GM23248 (cell line): ENCODE results near the gene EXD3. TPM values are rescaled to one million over a fixed set of nuclear protein-coding genes. Genes with fewer than 3 reads are reported as not detected.

ENCODE experiments used
- DNase-seq: peaks from one replicate; pipeline ENCODE4 v3.0.0-alpha.2; 2015
- H2AFZ ChIP-seq: fragments of 200-600 bp; sonication (generic); 2 replicates; pipeline ENCODE4 v1.6.1; 2016; ENCODE audit warnings: antibody characterized with exemption
- H3F3A ChIP-seq: fragments of 200-600 bp; sonication (generic); 2 replicates; pipeline ENCODE4 v1.6.1; 2016; ENCODE audit warnings: mild to moderate bottlenecking, antibody characterized with exemption, mixed run types; ENCODE audit not compliant: insufficient read depth
- H3K27ac ChIP-seq: fragments of 200-600 bp; sonication (generic); 2 replicates; pipeline ENCODE4 v1.5.1; 2016; ENCODE audit warnings: mild to moderate bottlenecking
- H3K27me3 ChIP-seq: fragments of 200-600 bp; sonication (generic); replicated peaks from 2 replicates; pipeline ENCODE4 v1.6.1; 2016; ENCODE audit warnings: mild to moderate bottlenecking; ENCODE audit not compliant: insufficient read depth
- H3K36me3 ChIP-seq: fragments of 200-600 bp; sonication (generic); 2 replicates; pipeline ENCODE4 v1.6.1; 2016; ENCODE audit warnings: low read depth, mild to moderate bottlenecking
- H3K4me1 ChIP-seq: fragments of 200-600 bp; sonication (generic); 2 replicates; pipeline ENCODE4 v1.6.1; 2016; ENCODE audit warnings: mild to moderate bottlenecking; ENCODE audit not compliant: insufficient read depth
- H3K4me2 ChIP-seq: fragments of 200-600 bp; sonication (generic); one replicate; pipeline ENCODE4 v1.6.1; 2016; ENCODE audit warnings: mild to moderate bottlenecking; ENCODE audit not compliant: unreplicated experiment
- H3K4me3 ChIP-seq: fragments of 200-600 bp; sonication (generic); 2 replicates; pipeline ENCODE4 v1.5.1; 2016; ENCODE audit warnings: mild to moderate bottlenecking
- H3K79me2 ChIP-seq: fragments of 200-600 bp; sonication (generic); 2 replicates; pipeline ENCODE4 v1.6.1; 2016; ENCODE audit warnings: mild to moderate bottlenecking; ENCODE audit not compliant: insufficient read depth
- H3K9ac ChIP-seq: fragments of 200-600 bp; sonication (generic); 2 replicates; pipeline ENCODE4 v1.6.1; 2016; ENCODE audit warnings: mild to moderate bottlenecking
- H3K9me2 ChIP-seq: fragments of 200-600 bp; sonication (generic); 2 replicates; pipeline ENCODE4 v1.6.1; 2016; ENCODE audit warnings: mixed run types, mild to moderate bottlenecking, moderate library complexity; ENCODE audit not compliant: insufficient read depth
- H3K9me3 ChIP-seq: fragments of 200-600 bp; sonication (generic); one replicate; pipeline ENCODE4 v1.6.1; 2017; ENCODE audit warnings: low read depth
- H4K20me1 ChIP-seq: fragments of 200-600 bp; sonication (generic); 2 replicates; pipeline ENCODE4 v1.6.0; 2016; ENCODE audit not compliant: insufficient read depth
- EZH2 ChIP-seq: fragments of 200-600 bp; sonication (generic); IDR thresholded peaks from 2 replicates; pipeline ENCODE4 v1.6.1; 2018; ENCODE audit warnings: antibody characterized with exemption, mild to moderate bottlenecking; ENCODE audit not compliant: insufficient read depth, poor library complexity, severe bottlenecking
- EZH2phosphoT487 ChIP-seq: fragments of 200-600 bp; sonication (generic); IDR thresholded peaks from 2 replicates; pipeline ENCODE4 v1.6.1; 2018; ENCODE audit warnings: antibody characterized with exemption, moderate library complexity, mild to moderate bottlenecking, low read depth; ENCODE audit not compliant: insufficient read depth
- WGBS, 2 experiments: methylation state at CpG; one replicate each; pipeline ENCODE4 v1.1.6; 2015 to 2017; ENCODE audit warnings: low lambda C conversion rate in 2 of 2, low coverage in 1 of 2; ENCODE audit errors: missing lambda C conversion rate in 2 of 2; 5-methylcytosine and 5-hydroxymethylcytosine counted together
- in situ Hi-C: fragments of 300-500 bp; cut with MboI; formaldehyde crosslinking; loops from 2 replicates; pipeline ENCODE4 v1.15.0; 2020
- polyA plus RNA-seq: library from polyadenylated mRNA; unstranded; fragments of >200 nt; fragmentation: Nextera tagmentation; extraction: Ambion mirVana; gene quantifications from 2 replicates; pipeline ENCODE4 v1.2.1, GENCODE V29; 2016
- total RNA-seq: library from RNA; depleted of rRNA; stranded (reverse); fragments of >200 nt; shearing (Covaris generic); gene quantifications from 2 replicates; pipeline ENCODE4 v1.2.3, GENCODE V29; 2014

Gene EXD3
- total and polyA plus RNA-seq, 2 experiments from 2014 or later, result 10.1 to 11.6 TPM

DNA sequence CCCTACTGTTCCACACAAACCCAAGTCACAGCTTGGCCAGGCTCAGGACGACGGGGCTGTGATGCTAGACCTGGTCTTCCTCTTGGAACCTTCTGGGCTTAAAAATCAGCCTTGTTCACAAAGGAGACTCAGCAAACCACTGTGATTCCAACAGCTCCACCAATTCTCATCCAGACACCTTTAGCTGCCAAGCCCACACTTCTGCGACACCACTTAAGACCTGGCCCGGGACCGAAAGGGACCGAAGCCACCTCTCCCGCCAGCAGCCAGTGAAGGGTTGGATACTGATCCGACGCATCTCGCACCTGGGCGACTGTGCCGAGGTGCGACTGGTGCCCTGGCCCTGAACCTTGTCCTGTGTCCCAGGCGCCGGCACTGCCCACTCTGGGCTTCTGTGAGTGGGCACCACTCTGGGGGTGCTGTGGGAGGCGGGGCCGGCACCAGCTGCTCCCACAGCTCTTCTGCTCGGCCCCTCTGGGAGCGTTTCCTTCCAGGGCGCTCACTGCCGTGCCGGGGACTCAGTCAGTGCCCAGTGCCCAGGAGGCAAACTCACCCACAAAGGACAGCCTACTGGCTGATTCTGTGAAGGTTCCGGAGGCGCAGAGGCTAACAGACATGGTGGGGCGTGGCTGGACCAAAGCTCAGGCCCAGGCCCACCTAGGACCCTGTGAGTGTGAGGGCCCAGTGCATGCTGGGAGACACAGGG, 50.9 kb downstream of the EXD3 start:
- H3K79me2 ChIP-seq, result no peaks in the 10 kb centered on the region
- 76 to 86% methylated on average over 21 to 23 of the region's 25 CpGs for WGBS, 2 experiments
- no peaks in the 10 kb centered on the region for H3K9me3 ChIP-seq
- H3K27ac ChIP-seq, result no peak overlapping the region
- no peaks in the 10 kb centered on the region for H3K4me1 ChIP-seq
- no peak overlapping the region for H2AFZ ChIP-seq
- H3K4me3 ChIP-seq, result no peak overlapping the region
- no peaks in the 10 kb centered on the region for H3K27me3 ChIP-seq
- H3K36me3 ChIP-seq, result no peaks in the 10 kb centered on the region
- no peaks in the 10 kb centered on the region for H3F3A ChIP-seq
- no peak for DNase-seq
- H3K9me2 ChIP-seq, result no peaks in the 10 kb centered on the region
- in situ Hi-C loops, result no loop called here
- TF ChIP-seq EZH2phosphoT487 (no peak), EZH2 (no peak)
- H4K20me1 ChIP-seq, result no peaks in the 10 kb centered on the region
- no peak overlapping the region for H3K4me2 ChIP-seq
- H3K9ac ChIP-seq, result no peak overlapping the region

DNA sequence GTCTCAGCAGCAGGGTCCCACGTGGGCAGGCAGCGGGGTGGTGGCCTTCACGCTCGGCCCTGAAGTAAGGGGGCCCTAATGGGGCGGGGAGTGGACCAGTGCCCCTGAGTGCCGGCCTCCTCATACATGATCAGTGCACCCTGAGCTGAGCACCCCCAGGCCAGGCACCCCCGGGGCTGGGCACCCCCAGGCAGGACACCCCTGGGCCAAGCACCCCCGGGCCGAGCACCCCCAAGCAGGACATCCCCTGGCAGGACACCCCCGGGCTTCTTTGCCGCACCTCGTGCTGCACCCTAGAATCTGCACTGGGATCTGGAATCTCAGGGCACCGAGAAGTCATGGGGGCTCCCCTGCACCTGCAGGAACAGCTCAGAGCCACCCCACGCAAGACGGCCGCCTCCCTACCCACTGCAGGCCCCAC, 51.4 kb downstream of the EXD3 start:
- no peaks in the 10 kb centered on the region for H3K36me3 ChIP-seq
- no peaks in the 10 kb centered on the region for H3K79me2 ChIP-seq
- H3K4me1 ChIP-seq, result no peaks in the 10 kb centered on the region
- no peaks in the 10 kb centered on the region for H3K27me3 ChIP-seq
- DNase-seq, result no peak
- no peak overlapping the region for H2AFZ ChIP-seq
- H3K9me3 ChIP-seq, result no peaks in the 10 kb centered on the region
- TF ChIP-seq EZH2 (no peak), EZH2phosphoT487 (no peak)
- no peak overlapping the region for H3K4me3 ChIP-seq
- H3K9ac ChIP-seq, result no peak overlapping the region
- WGBS, 2 experiments, result 79 to 98% methylated on average over 5 to 15 of the region's 16 CpGs
- H3F3A ChIP-seq, result no peaks in the 10 kb centered on the region
- H3K4me2 ChIP-seq, result no peak overlapping the region
- H3K9me2 ChIP-seq, result no peaks in the 10 kb centered on the region
- no peak overlapping the region for H3K27ac ChIP-seq
- in situ Hi-C loops, result no loop called here
- H4K20me1 ChIP-seq, result no peaks in the 10 kb centered on the region

DNA sequence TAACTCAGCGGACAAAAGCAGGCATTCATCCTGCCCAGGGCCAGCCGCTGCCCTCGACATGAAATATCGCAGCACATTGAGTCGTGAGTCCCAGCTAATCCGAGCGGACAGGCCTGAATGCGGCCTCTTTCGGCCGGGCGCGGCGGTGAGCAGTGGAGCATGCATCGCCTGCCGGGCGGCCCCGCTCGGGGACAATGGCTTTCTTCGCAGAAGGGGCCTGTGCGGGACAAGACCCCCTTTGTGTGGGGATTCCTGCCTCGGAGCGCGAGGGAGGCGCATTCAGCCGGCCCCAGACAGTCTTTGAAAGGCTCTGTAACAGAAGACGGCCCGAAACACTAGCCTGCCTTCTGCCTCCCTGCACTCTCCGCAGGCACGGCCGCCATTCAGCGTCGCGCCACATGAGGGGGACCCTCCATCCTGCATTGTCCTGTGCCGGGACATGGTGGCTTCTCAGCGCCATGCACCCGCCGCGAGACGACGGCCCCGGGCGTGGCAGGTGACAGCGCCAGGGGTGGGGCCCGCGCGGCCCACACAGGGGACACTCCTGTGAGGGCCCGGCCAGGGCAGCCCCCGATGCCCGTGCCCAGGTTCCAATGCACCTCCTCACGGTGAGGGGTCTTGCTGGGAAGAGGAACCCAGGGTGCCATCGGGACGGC, 52.0 kb downstream of the EXD3 start:
- no peaks in the 10 kb centered on the region for H4K20me1 ChIP-seq
- no peaks in the 10 kb centered on the region for H3K9me2 ChIP-seq
- no peaks in the 10 kb centered on the region for H3K36me3 ChIP-seq
- no peaks in the 10 kb centered on the region for H3K27me3 ChIP-seq
- H3K4me2 ChIP-seq, result no peak overlapping the region
- H3K4me3 ChIP-seq, result no peak overlapping the region
- no peak overlapping the region for H2AFZ ChIP-seq
- no peak overlapping the region for H3K27ac ChIP-seq
- H3K4me1 ChIP-seq, result no peaks in the 10 kb centered on the region
- in situ Hi-C loops, result no loop called here
- no peak overlapping the region for H3K9ac ChIP-seq
- no peaks in the 10 kb centered on the region for H3K9me3 ChIP-seq
- no peaks in the 10 kb centered on the region for H3F3A ChIP-seq
- WGBS, 2 experiments, result 89 to 92% methylated on average over 42 to 50 of the region's 52 CpGs
- H3K79me2 ChIP-seq, result no peaks in the 10 kb centered on the region
- DNase-seq, result no peak
- TF ChIP-seq EZH2 (no peak), EZH2phosphoT487 (no peak)

DNA sequence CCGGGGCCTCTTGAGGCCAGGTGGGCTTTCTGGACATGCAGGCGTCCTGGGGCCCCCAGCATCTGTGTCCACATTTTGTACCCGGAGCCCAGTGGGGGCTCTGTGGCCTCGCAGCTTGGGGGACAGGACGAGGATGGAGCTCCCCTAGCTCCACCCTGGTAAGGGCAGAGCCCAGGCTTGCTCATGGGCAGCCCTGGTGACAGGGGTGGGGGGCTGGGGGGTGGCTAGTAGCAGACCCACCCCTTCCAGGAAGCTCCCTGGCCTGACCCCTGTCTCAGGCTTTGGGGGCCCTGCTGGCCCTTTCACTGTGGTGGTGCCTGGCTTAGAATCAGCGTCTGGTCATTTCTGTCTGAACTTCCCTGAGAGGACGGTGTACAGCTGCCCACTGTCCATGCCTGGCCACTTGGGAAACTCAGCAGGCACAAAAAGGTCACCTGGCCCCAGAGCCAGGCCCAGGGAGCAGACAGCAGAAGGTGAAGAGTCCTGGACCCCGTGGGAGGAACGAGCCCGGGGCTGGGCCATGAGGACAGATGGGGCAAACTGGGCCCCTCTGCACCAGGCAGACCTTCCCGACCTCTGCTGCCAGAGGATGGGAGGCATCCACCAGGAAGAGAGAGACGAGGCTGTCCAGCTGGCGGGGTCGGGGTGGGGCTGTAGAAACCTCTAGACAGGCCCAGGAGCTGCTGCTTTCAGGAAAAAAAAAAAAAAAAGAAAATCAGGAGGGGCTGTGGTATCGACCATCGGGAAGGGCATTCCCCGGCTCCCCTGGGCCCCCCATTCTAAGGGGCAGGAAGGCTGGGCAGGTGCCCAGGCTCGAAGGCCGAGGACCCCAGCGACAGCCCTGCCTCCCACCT, 52.8 kb downstream of the EXD3 start:
- H2AFZ ChIP-seq, result no peak overlapping the region
- no peaks in the 10 kb centered on the region for H3K27me3 ChIP-seq
- no peak for DNase-seq
- H3K4me1 ChIP-seq, result no peaks in the 10 kb centered on the region
- H3F3A ChIP-seq, result no peaks in the 10 kb centered on the region
- H3K9ac ChIP-seq, result no peak overlapping the region
- H3K4me2 ChIP-seq, result no peak overlapping the region
- no peaks in the 10 kb centered on the region for H3K79me2 ChIP-seq
- H3K9me2 ChIP-seq, result no peaks in the 10 kb centered on the region
- no peaks in the 10 kb centered on the region for H3K9me3 ChIP-seq
- no peak overlapping the region for H3K27ac ChIP-seq
- H3K36me3 ChIP-seq, result no peaks in the 10 kb centered on the region
- TF ChIP-seq EZH2phosphoT487 (no peak), EZH2 (no peak)
- no peak overlapping the region for H3K4me3 ChIP-seq
- 74 to 80% methylated on average over 20 of the region's 20 CpGs for WGBS, 2 experiments
- in situ Hi-C loops, result no loop called here
- no peaks in the 10 kb centered on the region for H4K20me1 ChIP-seq
